Right lobe of liver (tissue), 4 donors: Measurements from ENCODE around the gene TRAIP.

Experiments used
- POLR2A ChIP-seq: fragments of 450-650 bp; IDR thresholded peaks from one replicate; pipeline ENCODE4 v1.6.1; 2017; ENCODE audit warnings: antibody characterized with exemption, mild to moderate bottlenecking
- TF ChIP-seq, protein P1 (sequence below), 4 donors: fragments of 200-600 bp in 3 of 4; fragments of 450-650 bp in 1 of 4; IDR thresholded peaks; one replicate each; pipeline versions ENCODE4 v1.5.1 to v1.8.0; 2016 to 2022; ENCODE audit warnings: antibody characterized with exemption in 4 of 4, mild to moderate bottlenecking in 2 of 4
- donor health status: DM: no; HTN: no; CAD: no.
- donor health status: DM: no; HTN: no; CAD: no.
- donor health status: DM: no; HTN: yes; CAD: no.

DNA sequence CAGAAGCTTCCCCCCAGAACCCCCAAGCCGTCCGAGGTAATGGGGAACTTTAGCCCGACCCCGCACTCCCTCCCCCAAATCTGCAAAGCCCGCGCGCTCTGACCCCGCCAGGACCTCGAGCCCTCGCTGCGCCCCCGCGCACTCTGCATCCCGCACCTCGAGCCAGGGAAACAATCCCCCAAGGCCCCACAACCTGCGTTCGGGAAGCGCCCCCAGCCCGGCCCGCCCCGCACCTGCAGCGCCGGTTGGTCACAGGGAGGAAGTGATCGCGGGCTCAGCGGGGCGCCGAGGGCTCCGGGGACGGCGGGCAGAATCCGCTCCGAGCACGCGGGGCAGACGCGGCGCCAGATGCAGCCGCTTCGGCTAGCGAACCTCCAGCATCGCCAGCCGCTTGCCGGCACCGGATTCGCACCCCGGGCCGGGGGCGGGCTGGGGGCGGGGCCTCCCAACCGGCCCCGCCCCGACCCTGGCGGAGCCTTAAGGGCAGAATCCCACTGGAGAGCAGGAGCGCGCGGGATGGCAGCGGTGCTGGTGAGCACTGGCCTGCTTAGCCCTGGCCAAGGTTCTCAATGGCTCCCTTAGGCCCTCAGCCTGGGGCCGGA is 13.3 kb upstream of the TRAIP start, which contains the start of gene CAMKV:
- TF ChIP-seq, protein P1, sequence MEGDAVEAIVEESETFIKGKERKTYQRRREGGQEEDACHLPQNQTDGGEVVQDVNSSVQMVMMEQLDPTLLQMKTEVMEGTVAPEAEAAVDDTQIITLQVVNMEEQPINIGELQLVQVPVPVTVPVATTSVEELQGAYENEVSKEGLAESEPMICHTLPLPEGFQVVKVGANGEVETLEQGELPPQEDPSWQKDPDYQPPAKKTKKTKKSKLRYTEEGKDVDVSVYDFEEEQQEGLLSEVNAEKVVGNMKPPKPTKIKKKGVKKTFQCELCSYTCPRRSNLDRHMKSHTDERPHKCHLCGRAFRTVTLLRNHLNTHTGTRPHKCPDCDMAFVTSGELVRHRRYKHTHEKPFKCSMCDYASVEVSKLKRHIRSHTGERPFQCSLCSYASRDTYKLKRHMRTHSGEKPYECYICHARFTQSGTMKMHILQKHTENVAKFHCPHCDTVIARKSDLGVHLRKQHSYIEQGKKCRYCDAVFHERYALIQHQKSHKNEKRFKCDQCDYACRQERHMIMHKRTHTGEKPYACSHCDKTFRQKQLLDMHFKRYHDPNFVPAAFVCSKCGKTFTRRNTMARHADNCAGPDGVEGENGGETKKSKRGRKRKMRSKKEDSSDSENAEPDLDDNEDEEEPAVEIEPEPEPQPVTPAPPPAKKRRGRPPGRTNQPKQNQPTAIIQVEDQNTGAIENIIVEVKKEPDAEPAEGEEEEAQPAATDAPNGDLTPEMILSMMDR (IDR thresholded peaks at IDR 0.05), result no peak
- no peak for TF ChIP-seq POLR2A
